Peyer's patch (tissue), 4 donors: ENCODE measurements around the gene AHRR. TPM values are rescaled to one million over a fixed set of nuclear protein-coding genes. Genes with fewer than 3 reads are reported as not detected.

ENCODE experiments used
- DNase-seq, 3 donors: peaks; one replicate each; pipeline ENCODE4 v3.0.0-alpha.2; 2017 to 2019
- H3K27ac ChIP-seq, 4 donors: fragments of 200-600 bp; sonication (generic); one replicate each; pipeline ENCODE4 v1.5.1; 2016 to 2019
- H3K27me3 ChIP-seq, 2 donors: fragments of 200-600 bp; sonication (generic); one replicate each; pipeline ENCODE4 v1.5.1; 2019
- H3K36me3 ChIP-seq, 3 donors: fragments of 200-600 bp; sonication (generic); one replicate each; pipeline ENCODE4 v1.5.1; 2016 to 2019
- H3K4me1 ChIP-seq, 4 donors: fragments of 200-600 bp; sonication (generic); one replicate each; pipeline ENCODE4 v1.5.1; 2016 to 2019
- H3K4me3 ChIP-seq, 4 donors: fragments of 200-600 bp; sonication (generic); 1 replicate in 3 of 4; 2 replicates in 1 of 4; pipeline ENCODE4 v1.5.1; 2016 to 2019; ENCODE audit warnings: mild to moderate bottlenecking in 1 of 4
- H3K9me3 ChIP-seq, 4 donors: fragments of 200-600 bp; sonication (generic); one replicate each; pipeline ENCODE4 v1.5.1; 2016 to 2019; ENCODE audit warnings: mild to moderate bottlenecking in 1 of 4
- CTCF ChIP-seq, 6 experiments: fragments of 450-650 bp in 4 of 6; fragments of 200-600 bp in 2 of 6; sonication (generic) in 1 of 6; IDR thresholded peaks; one replicate each; pipeline ENCODE4 v1.5.1; 2017 to 2019; ENCODE audit warnings: antibody characterized with exemption in 6 of 6, mild to moderate bottlenecking in 3 of 6, moderate library complexity in 1 of 6
- POLR2A ChIP-seq, 2 donors: fragments of 450-650 bp; IDR thresholded peaks; one replicate each; pipeline ENCODE4 v1.5.1; 2017; ENCODE audit warnings: antibody characterized with exemption in 2 of 2, mild to moderate bottlenecking in 2 of 2, moderate library complexity in 2 of 2
- total RNA-seq, 4 donors: library from RNA; depleted of rRNA; stranded (reverse); fragments of >200 nt; gene quantifications; one replicate each; pipeline ENCODE4 v1.1.0, GENCODE V29; 2016

Gene AHRR
- total RNA-seq, 4 donors from 2014 or later = 1.6 to 28.1 (median 2.4) TPM

- TF ChIP-seq POLR2A (IDR thresholded peaks at IDR 0.05) (no peak), CTCF (IDR thresholded peaks at IDR 0.05) (no peak)
- no peaks in the 10 kb centered on the region for H3K9me3 ChIP-seq
- peaks cover 0 to 6% (median 0%) of the 10 kb centered on the region in 3 donors for H3K36me3 ChIP-seq
- no peaks in the 10 kb centered on the region for H3K27me3 ChIP-seq
- no peak for DNase-seq
- H3K27ac ChIP-seq = no peak overlapping the region
- H3K4me3 ChIP-seq = no peak overlapping the region
- H3K4me1 ChIP-seq = peaks cover 0 to 25% (median 5%) of the 10 kb centered on the region in 4 donors
Measured at GRCh38 chr5:478369-478981, 157.0 kb downstream of the AHRR start.

GRCh38 chr5:478982-479535, 157.5 kb downstream of the AHRR start:
- H3K27ac ChIP-seq = no peak overlapping the region
- H3K4me3 ChIP-seq = no peak overlapping the region
- DNase-seq = no peak
- H3K4me1 ChIP-seq = peaks cover 0 to 19% (median 5%) of the 10 kb centered on the region in 4 donors
- peaks cover 0 to 6% (median 0%) of the 10 kb centered on the region in 3 donors for H3K36me3 ChIP-seq
- H3K9me3 ChIP-seq = no peaks in the 10 kb centered on the region
- H3K27me3 ChIP-seq = no peaks in the 10 kb centered on the region
- TF ChIP-seq POLR2A (IDR thresholded peaks at IDR 0.05) = no peak
- TF ChIP-seq CTCF (IDR thresholded peaks at IDR 0.05) = no peak

GRCh38 chr5:479566-480319, 158.2 kb downstream of the AHRR start:
- Histone ChIP-seq H3K4me1 (peaks cover 0 to 18% (median 4%) of the 10 kb centered on the region in 4 donors), H3K27ac (no peak overlapping the region), H3K4me3 (no peak overlapping the region), H3K36me3 (peaks cover 0 to 6% (median 0%) of the 10 kb centered on the region in 3 donors), H3K9me3 (no peaks in the 10 kb centered on the region), H3K27me3 (no peaks in the 10 kb centered on the region)
- no peak for TF ChIP-seq CTCF (IDR thresholded peaks at IDR 0.05)
- no peak for DNase-seq

GRCh38 chr5:481347-481746, 159.8 kb downstream of the AHRR start:
- no peak for DNase-seq
- Histone ChIP-seq H3K4me3 (no peak overlapping the region), H3K27me3 (no peaks in the 10 kb centered on the region), H3K27ac (no peak overlapping the region), H3K36me3 (peaks cover 0 to 6% (median 0%) of the 10 kb centered on the region in 3 donors), H3K9me3 (no peaks in the 10 kb centered on the region), H3K4me1 (peaks cover 0 to 9% (median 0%) of the 10 kb centered on the region in 4 donors)
- TF ChIP-seq CTCF (IDR thresholded peaks at IDR 0.05) (no peak), POLR2A (IDR thresholded peaks at IDR 0.05) (no peak)

GRCh38 chr5:482021-482420, 160.5 kb downstream of the AHRR start:
- TF ChIP-seq POLR2A (IDR thresholded peaks at IDR 0.05) = no peak
- TF ChIP-seq CTCF (IDR thresholded peaks at IDR 0.05) = no peak
- DNase-seq = no peak
- Histone ChIP-seq H3K27ac (no peak overlapping the region), H3K4me3 (no peak overlapping the region), H3K36me3 (peaks cover 0 to 6% (median 0%) of the 10 kb centered on the region in 3 donors), H3K4me1 (peaks cover 0 to 7% (median 0%) of the 10 kb centered on the region in 4 donors), H3K27me3 (no peaks in the 10 kb centered on the region), H3K9me3 (no peaks in the 10 kb centered on the region)
